HG03175 (cell line): ENCODE data around the gene PDCD1.

Experiments
- ATAC-seq: cut with Tn5 transposase; IDR thresholded peaks from one replicate; pipeline ENCODE4 v1.9.1; 2021; ENCODE audit warnings: mild to moderate bottlenecking, moderate library complexity; ENCODE audit not compliant: unreplicated experiment

Gene PDCD1

GRCh38 chr2:241865957-241866789 is 7.5 kb upstream of the PDCD1 start:
- no peak for ATAC-seq

GRCh38 chr2:241865416-241865956 is 6.8 kb upstream of the PDCD1 start:
- ATAC-seq, result no peak

- no peak for ATAC-seq
Observed at GRCh38 chr2:241864850-241865213, 6.1 kb upstream of the PDCD1 start.

GRCh38 chr2:241864168-241864849 is 5.6 kb upstream of the PDCD1 start:
- ATAC-seq, result no peak

GRCh38 chr2:241863536-241863954 is 4.9 kb upstream of the PDCD1 start:
- ATAC-seq, result no peak

- ATAC-seq, result no peak
Observed at GRCh38 chr2:241862775-241863535, 4.3 kb upstream of the PDCD1 start.

- ATAC-seq, result no peak
Observed at GRCh38 chr2:241862093-241862492, 3.4 kb upstream of the PDCD1 start.

GRCh38 chr2:241861264-241861663 is 2.6 kb upstream of the PDCD1 start:
- no peak for ATAC-seq

GRCh38 chr2:241860184-241861078 is 1.7 kb upstream of the PDCD1 start:
- no peak for ATAC-seq

GRCh38 chr2:241859436-241860183 is 916 bp upstream of the PDCD1 start:
- ATAC-seq, result peak; percentile 58

- ATAC-seq, result peak; percentile 14
Observed at GRCh38 chr2:241859017-241859435, 332 bp upstream of the PDCD1 start.

- ATAC-seq, result no peak
Observed at GRCh38 chr2:241857572-241858121, 1.0 kb downstream of the PDCD1 start.

- ATAC-seq, result no peak
Observed at GRCh38 chr2:241857041-241857541, 1.6 kb downstream of the PDCD1 start.

GRCh38 chr2:241855888-241856422 is 2.7 kb downstream of the PDCD1 start:
- ATAC-seq, result no peak

- no peak for ATAC-seq
Observed at GRCh38 chr2:241855245-241855887, 3.3 kb downstream of the PDCD1 start.

GRCh38 chr2:241854342-241855244 is 4.1 kb downstream of the PDCD1 start:
- no peak for ATAC-seq

- ATAC-seq, result no peak
Observed at GRCh38 chr2:241853651-241854341, 4.9 kb downstream of the PDCD1 start.
